ENCODE data around the gene SPEG.
A peak's percentile ranks its signal among the peaks of the same experiment; 100 is the strongest.

The SPEG gene

DNA sequence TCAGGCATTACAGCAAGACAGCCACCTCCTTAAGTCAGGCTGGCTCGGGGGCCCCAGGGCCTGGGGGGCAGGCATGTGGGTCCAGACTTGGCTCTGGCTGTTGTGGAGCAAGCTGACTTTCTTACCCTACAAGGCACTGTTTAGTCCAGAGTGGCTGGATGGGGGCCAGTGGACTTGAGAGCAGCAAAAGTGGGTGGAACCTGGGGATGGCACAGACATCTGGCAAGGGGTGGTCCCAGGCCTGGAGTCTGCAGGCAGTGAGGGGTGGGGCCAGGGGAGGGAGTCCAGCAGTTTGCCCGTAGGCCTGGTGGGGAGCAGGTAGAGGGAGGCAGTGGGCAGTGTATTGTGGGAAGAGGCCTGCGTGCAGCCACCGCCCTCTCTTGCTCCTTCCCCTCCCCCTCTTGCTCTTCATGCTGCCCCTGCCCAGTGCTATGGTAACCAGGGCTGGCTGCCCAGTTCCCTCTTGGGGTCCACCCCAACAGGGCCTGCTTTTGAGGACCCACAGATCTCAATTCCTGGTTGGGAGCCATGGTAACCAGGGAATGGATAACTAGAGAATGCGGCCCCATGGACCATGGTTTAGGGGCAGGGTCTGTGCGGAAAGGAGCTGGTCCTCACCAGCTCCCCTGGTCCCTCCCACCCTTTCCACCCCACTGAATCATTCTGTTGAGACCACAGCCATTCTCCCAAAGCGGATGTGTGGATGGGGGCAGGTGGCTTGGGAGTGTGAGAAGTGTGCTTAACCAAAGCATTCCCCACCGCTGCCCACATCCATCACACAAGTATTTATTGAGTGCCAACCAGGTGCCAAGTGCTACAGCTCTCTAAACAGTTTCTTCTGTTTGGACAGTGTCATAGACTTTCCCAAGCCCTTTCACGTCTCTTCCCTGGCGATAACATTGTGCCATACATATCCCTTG lies 19.3 kb downstream of the SPEG start:
- no peak overlapping the region for H3K4me3 ChIP-seq (ENCODE audit: low read depth, low read length)
- TF ChIP-seq, protein P1, sequence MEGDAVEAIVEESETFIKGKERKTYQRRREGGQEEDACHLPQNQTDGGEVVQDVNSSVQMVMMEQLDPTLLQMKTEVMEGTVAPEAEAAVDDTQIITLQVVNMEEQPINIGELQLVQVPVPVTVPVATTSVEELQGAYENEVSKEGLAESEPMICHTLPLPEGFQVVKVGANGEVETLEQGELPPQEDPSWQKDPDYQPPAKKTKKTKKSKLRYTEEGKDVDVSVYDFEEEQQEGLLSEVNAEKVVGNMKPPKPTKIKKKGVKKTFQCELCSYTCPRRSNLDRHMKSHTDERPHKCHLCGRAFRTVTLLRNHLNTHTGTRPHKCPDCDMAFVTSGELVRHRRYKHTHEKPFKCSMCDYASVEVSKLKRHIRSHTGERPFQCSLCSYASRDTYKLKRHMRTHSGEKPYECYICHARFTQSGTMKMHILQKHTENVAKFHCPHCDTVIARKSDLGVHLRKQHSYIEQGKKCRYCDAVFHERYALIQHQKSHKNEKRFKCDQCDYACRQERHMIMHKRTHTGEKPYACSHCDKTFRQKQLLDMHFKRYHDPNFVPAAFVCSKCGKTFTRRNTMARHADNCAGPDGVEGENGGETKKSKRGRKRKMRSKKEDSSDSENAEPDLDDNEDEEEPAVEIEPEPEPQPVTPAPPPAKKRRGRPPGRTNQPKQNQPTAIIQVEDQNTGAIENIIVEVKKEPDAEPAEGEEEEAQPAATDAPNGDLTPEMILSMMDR (IDR thresholded peaks at IDR 0.05; ENCODE audit: control insufficient read depth, extremely low read depth, insufficient read depth): no peak
- no peak for DNase-seq (ENCODE audit: low read depth)

DNA sequence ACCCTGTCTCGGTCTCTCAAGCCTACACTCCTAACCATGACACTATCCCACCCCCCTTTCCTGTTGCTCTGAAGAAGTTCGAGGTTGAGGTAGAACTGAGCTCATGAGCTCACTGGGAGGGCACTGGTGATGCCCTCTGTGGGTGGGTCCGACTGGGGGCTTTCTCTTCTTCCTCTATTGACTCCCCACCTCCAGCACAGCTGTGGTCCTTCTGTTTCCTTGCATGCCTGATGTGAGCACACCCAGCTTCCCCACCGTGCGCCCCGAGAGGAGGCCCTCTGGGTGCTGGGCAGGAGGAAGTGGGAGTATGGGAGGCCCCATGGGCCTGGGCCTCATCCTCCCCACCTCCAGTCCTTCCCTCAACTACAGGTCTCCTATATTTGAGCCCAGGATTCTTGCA lies 20.9 kb downstream of the SPEG start:
- DNase-seq (ENCODE audit: low read depth): no peak
- TF ChIP-seq, protein P1 (IDR thresholded peaks at IDR 0.05; ENCODE audit: control insufficient read depth, extremely low read depth, insufficient read depth): no peak

GRCh38 chr2:219457784-219458369 lies 23.2 kb downstream of the SPEG start:
- H3K4me3 ChIP-seq (ENCODE audit: low read depth, low read length): no peak overlapping the region
- no peak for DNase-seq (ENCODE audit: low read depth)
- TF ChIP-seq, protein P1 (IDR thresholded peaks at IDR 0.05; ENCODE audit: control insufficient read depth, extremely low read depth, insufficient read depth): no peak

More for the DNA sequence above, 20.9 kb downstream of the SPEG start:
- H3K4me3 ChIP-seq (ENCODE audit: low read depth, low read length): no peak overlapping the region

DNA sequence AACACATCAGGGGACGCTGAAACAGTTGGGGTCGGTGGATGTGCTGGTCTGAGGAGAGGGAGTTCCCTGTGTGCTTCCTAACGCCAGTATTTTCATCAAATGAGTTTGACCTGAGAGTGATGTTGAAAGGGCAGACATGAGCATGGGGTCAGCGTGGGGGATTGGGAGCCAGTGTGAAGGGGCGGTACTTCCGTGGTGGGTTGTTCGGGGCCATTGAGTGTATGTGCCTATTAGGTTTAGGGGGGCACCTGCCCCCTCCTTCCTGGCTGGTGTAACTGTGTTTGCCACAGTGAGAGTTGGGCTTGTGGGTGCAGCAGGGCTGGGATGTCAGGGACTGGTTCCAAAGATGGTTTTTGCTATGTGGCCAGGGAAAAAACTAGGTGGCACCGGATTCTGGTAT lies 24.4 kb downstream of the SPEG start:
- TF ChIP-seq, protein P1 (IDR thresholded peaks at IDR 0.05; ENCODE audit: control insufficient read depth, extremely low read depth, insufficient read depth): no peak

DNA sequence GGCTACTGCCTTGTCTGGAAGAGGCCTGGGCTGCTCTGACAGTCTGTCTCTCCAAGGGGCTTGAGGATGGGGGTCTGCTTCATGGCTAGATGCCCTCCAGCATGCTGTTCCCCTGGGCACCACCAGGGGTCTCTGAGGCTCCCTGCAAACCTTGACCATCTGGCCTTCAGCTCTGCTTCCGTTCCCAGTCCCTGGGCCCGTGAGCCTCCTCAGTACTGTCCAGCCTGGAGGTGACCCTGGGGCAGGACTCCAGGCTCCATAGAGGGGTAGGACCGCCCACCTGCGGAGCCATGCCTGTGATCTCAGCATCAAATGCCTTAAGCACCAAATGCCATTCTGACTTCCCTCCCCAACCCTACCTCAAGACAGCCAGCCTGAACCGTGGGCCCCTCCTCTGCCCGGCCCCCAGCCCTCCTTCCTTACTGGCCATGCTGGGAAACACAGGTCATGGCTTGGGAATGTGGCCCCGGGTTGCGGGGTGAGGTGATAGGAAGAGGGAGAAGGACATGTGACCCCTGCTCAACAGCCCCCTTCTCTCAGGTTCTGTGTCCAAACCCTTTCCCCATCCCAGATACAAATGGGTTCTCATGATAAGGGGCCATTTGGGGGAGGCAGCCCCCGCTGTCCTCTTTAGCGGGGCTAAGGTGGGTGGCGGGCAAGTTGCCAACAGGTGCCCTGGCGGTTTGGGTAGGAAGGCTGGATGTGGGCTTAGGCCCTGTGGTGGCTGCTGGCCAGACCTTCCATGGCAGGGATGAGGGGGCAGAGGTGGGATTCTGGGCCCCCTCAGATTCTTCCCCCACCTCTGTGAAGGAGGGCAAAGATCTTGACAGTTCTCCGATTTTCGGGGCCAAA lies 25.0 kb downstream of the SPEG start:
- DNase-seq (ENCODE audit: low read depth): no peak

More for the DNA sequence above, 24.4 kb downstream of the SPEG start:
- no peak for DNase-seq (ENCODE audit: low read depth)
- H3K4me3 ChIP-seq (ENCODE audit: low read depth, low read length): no peak overlapping the region

DNA sequence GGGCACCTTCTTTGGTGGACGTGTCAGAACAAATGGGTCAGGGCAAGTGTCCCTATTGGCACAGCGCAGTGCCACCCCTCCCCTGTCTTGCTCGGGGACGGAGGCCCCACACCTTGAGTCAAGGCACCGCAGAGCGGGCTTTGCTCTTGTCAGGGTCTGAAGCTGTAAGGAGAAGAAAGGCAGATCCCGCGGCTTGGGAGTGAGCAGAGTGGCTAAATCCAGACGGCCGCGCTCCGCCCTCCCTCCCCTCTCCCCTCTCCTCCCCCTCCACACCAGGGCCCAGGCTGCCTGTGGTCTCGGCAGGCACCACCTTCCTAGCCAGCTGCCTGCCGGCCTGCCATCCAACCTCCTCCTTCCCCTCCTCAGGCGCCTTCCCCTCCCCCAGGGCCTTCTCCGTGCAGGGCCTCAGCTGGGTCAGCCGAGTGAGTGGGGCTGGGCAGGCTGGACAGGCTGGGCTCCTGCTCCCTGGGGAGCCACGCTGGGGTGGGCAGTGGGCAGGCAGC lies 25.8 kb downstream of the SPEG start:
- no peak overlapping the region for H3K4me3 ChIP-seq (ENCODE audit: low read depth, low read length)
- DNase-seq (ENCODE audit: low read depth): no peak

More for the DNA sequence above, 25.0 kb downstream of the SPEG start:
- no peak overlapping the region for H3K4me3 ChIP-seq (ENCODE audit: low read depth, low read length)
- TF ChIP-seq, protein P1 (IDR thresholded peaks at IDR 0.05; ENCODE audit: control insufficient read depth, extremely low read depth, insufficient read depth): peak; percentile 65

More for the DNA sequence above, 25.8 kb downstream of the SPEG start:
- TF ChIP-seq, protein P1 (IDR thresholded peaks at IDR 0.05; ENCODE audit: control insufficient read depth, extremely low read depth, insufficient read depth): no peak

Data from LNCaP clone FGC (cell line).